ENCODE measurements around the gene C6orf89.

C6orf89 gene

GRCh38 chr6:36852481-36853147 lies 33.1 kb upstream of the C6orf89 start:
- DNase-seq (ENCODE audit: low read depth in 1 of 2, low spot score in 1 of 2): no peak

DNA sequence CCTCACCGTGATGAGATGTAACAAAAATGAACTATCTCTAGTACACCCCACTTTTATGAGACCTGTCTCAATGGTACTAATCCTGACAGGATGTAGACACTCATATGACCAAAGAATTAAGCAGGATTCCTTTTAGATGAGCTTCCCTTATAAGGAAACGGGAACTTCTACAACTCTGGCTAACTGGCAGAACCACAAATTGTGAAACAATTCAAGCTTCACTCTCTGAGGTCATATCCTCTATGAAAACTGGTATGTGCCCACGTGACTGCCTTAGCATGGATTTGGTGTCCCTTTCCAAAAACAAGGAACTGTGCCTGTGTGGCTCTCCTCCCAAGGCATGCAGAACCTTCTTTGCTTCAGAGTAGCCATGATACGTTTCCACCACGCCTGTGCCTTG lies 32.4 kb upstream of the C6orf89 start:
- no peak for DNase-seq (ENCODE audit: low read depth in 1 of 2, low spot score in 1 of 2)

DNA sequence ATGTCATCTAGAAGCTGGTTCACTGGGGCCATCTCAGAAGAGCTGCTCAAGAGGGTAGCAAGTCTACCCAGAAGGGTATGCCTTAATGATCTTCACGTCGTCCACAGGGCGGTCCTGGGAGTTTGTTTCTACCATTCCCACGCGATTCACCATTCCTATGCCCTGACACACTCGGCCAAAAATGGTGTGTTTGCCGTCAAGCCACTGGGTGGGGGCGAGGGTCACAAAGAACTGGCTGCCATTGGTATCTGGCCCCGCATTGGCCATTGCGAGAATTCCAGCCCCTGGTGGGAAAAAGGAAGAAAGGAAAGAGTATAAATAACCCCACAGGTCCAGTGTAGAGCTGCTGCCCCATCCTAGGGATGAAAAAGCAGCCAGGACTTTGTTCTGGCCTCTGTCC lies 30.0 kb upstream of the C6orf89 start:
- no peak for DNase-seq (ENCODE audit: low read depth in 1 of 2, low spot score in 1 of 2)

DNA sequence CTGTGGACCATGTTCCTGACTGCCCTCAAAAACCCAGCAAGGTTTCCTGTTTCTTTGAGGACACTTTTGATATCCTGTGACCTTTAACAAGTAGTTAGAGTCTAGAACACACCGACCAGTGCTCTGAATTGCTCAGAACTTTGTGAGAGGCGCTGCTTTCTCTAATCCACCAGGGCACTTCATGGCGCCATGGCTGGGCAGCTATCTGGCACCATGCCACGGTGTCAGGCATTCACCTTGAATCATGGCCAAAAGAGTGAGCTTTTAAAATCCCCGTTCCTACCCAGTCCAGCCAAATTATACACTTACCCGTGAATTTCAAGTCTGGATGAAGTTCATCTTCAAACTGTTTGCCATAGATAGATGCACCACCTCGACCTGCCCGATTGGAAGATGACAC lies 29.5 kb upstream of the C6orf89 start:
- DNase-seq (ENCODE audit: low read depth in 1 of 2, low spot score in 1 of 2): no peak

GRCh38 chr6:36857325-36857724 lies 28.4 kb upstream of the C6orf89 start:
- DNase-seq (ENCODE audit: low read depth in 1 of 2, low spot score in 1 of 2): no peak

DNA sequence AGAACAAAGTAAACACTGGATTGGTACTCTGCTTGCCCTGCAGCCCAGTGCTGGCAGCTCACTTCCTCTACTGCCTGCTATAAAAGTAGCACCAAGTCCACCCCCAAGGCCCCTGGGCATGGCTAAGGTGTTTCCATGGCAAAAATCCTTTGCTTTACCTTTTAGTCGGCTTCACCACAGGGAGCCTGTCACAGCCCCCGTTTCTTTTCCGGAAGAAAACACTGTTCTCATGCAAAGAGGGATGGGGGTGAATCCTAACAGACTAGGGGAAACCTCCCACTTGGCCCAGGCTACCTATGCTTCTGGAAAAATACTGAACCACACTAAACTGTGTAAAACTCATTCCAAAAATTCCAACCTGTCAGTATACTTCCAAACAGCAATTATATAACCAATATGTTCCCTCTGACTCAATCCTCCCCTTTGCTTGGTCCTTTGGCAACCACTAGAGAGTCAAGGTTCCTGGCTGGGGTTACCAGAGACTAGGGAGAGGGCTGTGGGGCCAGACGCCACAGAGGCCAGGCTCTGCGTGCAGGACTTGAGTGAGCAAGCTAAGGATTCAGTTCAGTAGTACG lies 27.3 kb upstream of the C6orf89 start:
- no peak for DNase-seq (ENCODE audit: low read depth in 1 of 2, low spot score in 1 of 2)

GRCh38 chr6:36860126-36860525 lies 25.6 kb upstream of the C6orf89 start:
- no peak for DNase-seq (ENCODE audit: low read depth in 1 of 2, low spot score in 1 of 2)

DNA sequence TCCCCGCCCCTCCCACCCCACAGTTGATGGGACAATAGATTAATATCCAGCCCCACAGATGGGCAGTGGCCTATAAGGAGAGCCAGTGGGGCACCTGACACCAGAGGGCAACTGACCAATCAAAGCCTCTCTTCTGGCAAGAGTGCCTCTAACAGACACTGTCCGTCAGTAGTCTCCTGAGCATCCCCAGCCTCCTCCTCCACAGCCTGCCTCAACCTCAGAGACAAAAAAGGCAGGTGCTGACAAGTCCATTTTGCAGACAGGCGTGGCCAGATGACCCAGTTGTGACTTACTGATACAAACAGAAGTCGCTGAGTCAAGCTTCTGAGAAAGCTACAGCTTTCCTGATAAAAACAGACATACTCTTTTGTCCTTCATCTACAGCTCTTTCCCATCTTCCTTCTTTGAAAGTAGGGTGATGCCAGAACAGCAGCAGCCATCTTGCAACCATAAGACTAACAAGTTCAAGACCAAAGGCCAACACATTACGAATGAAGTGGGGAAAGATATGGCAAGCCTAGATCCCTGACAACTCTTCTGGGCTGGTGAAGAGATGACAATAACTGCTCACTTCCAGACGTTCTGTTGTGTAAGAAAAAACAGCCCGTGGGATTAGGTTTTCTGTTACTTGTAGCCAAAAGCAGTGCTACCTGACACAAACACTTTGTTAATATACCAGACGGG lies 23.4 kb upstream of the C6orf89 start:
- DNase-seq (ENCODE audit: low read depth in 1 of 2, low spot score in 1 of 2): no peak

GRCh38 chr6:36862848-36863382 lies 22.8 kb upstream of the C6orf89 start:
- DNase-seq (ENCODE audit: low read depth in 1 of 2, low spot score in 1 of 2): no peak

GRCh38 chr6:36863670-36864540 lies 21.8 kb upstream of the C6orf89 start:
- DNase-seq (ENCODE audit: low read depth in 1 of 2, low spot score in 1 of 2): no peak

DNA sequence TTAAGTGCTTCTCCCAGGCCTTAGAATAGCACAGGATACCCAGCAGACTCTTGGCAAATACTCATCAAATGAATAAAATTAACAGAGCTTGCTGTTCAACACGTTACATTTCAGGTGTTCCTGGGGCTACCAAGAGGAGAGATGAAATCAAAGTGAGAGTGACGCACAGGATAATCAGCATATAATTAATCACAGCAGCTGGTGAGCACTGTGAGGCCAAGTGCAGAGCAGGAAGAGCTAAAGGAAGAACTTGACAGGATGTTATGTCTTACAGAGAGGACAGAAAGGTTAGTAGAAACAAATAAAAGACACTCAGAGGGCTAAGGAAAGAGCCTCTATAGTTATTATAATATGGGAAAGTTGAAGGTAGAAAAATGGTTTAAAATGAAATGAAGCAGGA lies 19.9 kb upstream of the C6orf89 start:
- DNase-seq (ENCODE audit: low read depth in 1 of 2, low spot score in 1 of 2): no peak

- DNase-seq (ENCODE audit: low read depth in 1 of 2, low spot score in 1 of 2): no peak
Measured at GRCh38 chr6:36867471-36868224, 18.1 kb upstream of the C6orf89 start.

GRCh38 chr6:36871686-36872085 lies 14.1 kb upstream of the C6orf89 start:
- no peak for DNase-seq (ENCODE audit: low read depth in 1 of 2, low spot score in 1 of 2)

DNA sequence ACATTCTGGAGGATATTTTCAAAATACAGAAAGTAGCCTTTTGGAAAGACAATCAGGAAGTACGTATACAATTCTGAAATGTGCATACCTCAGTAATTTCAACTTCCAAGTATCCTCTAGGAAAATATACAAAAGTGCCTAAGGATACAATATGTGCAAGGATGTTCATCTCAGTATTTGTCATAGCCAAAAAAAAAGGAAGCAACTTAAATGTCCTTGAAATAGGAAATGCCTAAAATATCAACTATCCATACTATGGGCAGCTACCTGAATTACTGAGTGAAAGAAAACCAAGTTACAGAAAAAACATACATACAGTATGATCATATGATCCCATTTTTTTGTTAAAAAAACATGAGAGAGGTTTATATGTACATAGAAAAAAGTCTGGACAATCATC lies 12.6 kb upstream of the C6orf89 start:
- no peak for DNase-seq (ENCODE audit: low read depth in 1 of 2, low spot score in 1 of 2)

DNA sequence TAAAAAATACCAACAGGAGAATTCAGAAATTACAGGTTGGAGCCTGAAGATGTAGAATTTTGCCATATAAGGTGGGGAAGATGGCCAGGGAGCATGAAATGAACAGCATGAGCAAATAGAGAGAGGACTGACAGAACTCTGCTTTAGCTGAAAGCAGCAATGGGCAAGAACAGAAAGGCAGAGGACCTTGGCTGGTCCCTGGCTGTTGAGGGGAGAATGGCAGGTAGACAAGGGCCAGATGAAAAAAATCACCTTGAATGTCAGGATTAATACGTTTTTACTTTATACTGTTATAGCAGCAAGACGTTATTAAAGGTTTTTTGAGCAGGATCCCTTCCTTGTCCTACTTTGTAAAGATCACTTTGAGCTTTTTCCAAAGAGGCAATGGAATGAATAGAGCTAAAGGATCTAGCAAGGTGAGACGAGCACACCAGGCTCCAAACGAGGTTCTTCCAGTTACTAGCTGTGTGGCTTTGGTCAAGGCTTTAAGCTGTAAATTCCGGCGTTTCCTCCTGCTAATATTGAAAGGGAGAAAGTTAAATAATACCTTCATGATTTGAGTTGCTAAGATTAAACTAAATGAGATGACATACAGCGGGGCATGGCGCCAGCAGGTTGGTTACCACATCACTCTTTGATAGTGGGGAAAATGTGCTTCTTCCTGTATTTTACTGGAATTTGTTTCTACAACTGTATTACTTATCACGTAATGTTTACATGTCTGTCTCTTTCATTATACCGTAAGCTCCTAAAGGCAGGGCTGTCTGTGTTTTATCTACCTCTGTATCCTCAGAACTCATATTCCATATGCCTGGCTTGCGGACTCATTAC lies 11.9 kb upstream of the C6orf89 start:
- no peak for DNase-seq (ENCODE audit: low read depth in 1 of 2, low spot score in 1 of 2)

GRCh38 chr6:36874443-36875249 lies 11.1 kb upstream of the C6orf89 start, which contains the start of gene PPIL1:
TSS of gene PPIL1 (minus strand) at chr6:36874803. CDS start at chr6:36874772, 31 bp downstream.
- DNase-seq (ENCODE audit: low read depth in 1 of 2, low spot score in 1 of 2): peak; percentile 70 to 75

DNA sequence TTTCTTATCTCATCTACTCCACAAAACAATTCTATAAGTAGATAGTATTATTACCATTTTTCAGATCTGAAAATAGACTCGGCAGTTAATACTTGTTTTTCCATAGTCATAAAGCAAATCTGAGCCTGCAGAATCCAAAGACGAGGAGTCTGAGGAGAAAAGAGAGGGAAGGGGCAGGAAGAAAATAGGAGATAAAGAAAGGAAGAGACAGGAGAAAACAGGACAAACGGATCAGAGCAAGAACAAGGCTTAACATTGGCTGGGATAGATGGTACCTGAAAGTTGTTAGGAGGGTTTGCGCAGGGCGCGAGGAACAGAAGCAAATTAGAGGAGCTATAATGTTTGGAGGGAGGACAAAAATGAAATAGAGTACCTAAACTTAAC lies 10.5 kb upstream of the C6orf89 start:
- no peak for DNase-seq (ENCODE audit: low read depth in 1 of 2, low spot score in 1 of 2)

GRCh38 chr6:36884610-36885009 lies 1.1 kb upstream of the C6orf89 start:
- no peak for DNase-seq (ENCODE audit: low read depth in 1 of 2, low spot score in 1 of 2)
